ENCODE data around the gene CTBP2.

- TF ChIP-seq, protein P1, sequence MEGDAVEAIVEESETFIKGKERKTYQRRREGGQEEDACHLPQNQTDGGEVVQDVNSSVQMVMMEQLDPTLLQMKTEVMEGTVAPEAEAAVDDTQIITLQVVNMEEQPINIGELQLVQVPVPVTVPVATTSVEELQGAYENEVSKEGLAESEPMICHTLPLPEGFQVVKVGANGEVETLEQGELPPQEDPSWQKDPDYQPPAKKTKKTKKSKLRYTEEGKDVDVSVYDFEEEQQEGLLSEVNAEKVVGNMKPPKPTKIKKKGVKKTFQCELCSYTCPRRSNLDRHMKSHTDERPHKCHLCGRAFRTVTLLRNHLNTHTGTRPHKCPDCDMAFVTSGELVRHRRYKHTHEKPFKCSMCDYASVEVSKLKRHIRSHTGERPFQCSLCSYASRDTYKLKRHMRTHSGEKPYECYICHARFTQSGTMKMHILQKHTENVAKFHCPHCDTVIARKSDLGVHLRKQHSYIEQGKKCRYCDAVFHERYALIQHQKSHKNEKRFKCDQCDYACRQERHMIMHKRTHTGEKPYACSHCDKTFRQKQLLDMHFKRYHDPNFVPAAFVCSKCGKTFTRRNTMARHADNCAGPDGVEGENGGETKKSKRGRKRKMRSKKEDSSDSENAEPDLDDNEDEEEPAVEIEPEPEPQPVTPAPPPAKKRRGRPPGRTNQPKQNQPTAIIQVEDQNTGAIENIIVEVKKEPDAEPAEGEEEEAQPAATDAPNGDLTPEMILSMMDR (conservative IDR thresholded peaks at IDR 0.05) = no peak
- no peak for TF ChIP-seq ZFX (IDR thresholded peaks at IDR 0.05)
Measured at GRCh38 chr10:125049216-125049881, 111.0 kb downstream of the CTBP2 start.

Data from C4-2B (cell line).